PC-3 (cell line): ENCODE data around the gene SLC9A4. TPM values are rescaled to one million over a fixed set of nuclear protein-coding genes. Genes with fewer than 3 reads are reported as not detected.

Source experiments
- ATAC-seq: fragments of 200-7000 bp; cut with Tn5 transposase; 2 replicates; pipeline ENCODE4 v1.9.1; 2020; ENCODE audit warnings: mild to moderate bottlenecking, moderate library complexity
- BruUV-seq: library from RNA; stranded (reverse); fragments of 400-500 nt; replicated peaks from 2 replicates; lab custom pipeline; 2021; lab: Mats Ljungman, UMichigan
- CTCF ChIA-PET: fragments of 300-600 bp; sonication (Branson Sonifier 250); formaldehyde crosslinking; loops from one replicate; lab custom pipeline; 2022; ENCODE audit warnings: antibody characterized with exemption; lab: Charles Lee
- POLR2A ChIA-PET: fragments of 300-600 bp; sonication (Branson Sonifier 250); formaldehyde crosslinking; loops from one replicate; lab custom pipeline; 2022; ENCODE audit warnings: antibody characterized with exemption; ENCODE audit not compliant: unreplicated experiment; lab: Charles Lee
- DNase-seq: peaks from one replicate; pipeline ENCODE4 v3.0.0-alpha.2; 2015
- H2AFZ ChIP-seq: fragments of 300-600 bp; sonication (generic); 2 replicates; pipeline ENCODE4 v1.6.0; 2016; ENCODE audit warnings: antibody characterized with exemption, low read length
- H3F3A ChIP-seq: fragments of 300-600 bp; sonication (generic); one replicate; pipeline ENCODE4 v1.6.0; 2017; ENCODE audit warnings: antibody characterized with exemption, low read length, control low read depth, mild to moderate bottlenecking; ENCODE audit not compliant: unreplicated experiment
- H3K27ac ChIP-seq: fragments of 300-600 bp; sonication (generic); 2 replicates; pipeline ENCODE4 v1.5.1; 2016; ENCODE audit warnings: mild to moderate bottlenecking, low read length
- H3K27me3 ChIP-seq: fragments of 300-600 bp; sonication (generic); 2 replicates; pipeline ENCODE4 v1.6.1; 2016; ENCODE audit warnings: low read length, mixed read lengths
- H3K36me3 ChIP-seq: fragments of 300-600 bp; sonication (generic); 2 replicates; pipeline ENCODE4 v1.6.1; 2016; ENCODE audit warnings: low read depth, mixed run types, low read length, mixed read lengths
- H3K4me1 ChIP-seq: fragments of 300-600 bp; sonication (generic); 2 replicates; pipeline ENCODE4 v1.5.1; 2016; ENCODE audit warnings: low read length; ENCODE audit not compliant: insufficient read depth
- H3K4me2 ChIP-seq: fragments of 300-600 bp; sonication (generic); 2 replicates; pipeline ENCODE4 v1.6.0; 2016; ENCODE audit warnings: low read length
- H3K4me3 ChIP-seq: fragments of 300-600 bp; sonication (generic); 2 replicates; pipeline ENCODE4 v1.5.1; 2016; ENCODE audit warnings: mild to moderate bottlenecking, low read length, mixed read lengths
- H3K79me2 ChIP-seq: fragments of 300-600 bp; sonication (generic); 2 replicates; pipeline ENCODE4 v1.6.1; 2017; ENCODE audit warnings: low read length, mixed read lengths
- H3K9ac ChIP-seq: fragments of 300-600 bp; sonication (generic); 2 replicates; pipeline ENCODE4 v1.6.0; 2016; ENCODE audit warnings: mild to moderate bottlenecking, low read length
- H3K9me2 ChIP-seq: fragments of 300-600 bp; sonication (generic); replicated peaks from 2 replicates; pipeline ENCODE4 v1.6.1; 2016; ENCODE audit warnings: mixed run types, low read length, mixed read lengths
- H3K9me3 ChIP-seq: fragments of 300-600 bp; sonication (generic); 2 replicates; pipeline ENCODE4 v1.6.1; 2016; ENCODE audit warnings: low read length, mixed read lengths
- H4K20me1 ChIP-seq: fragments of 300-600 bp; sonication (generic); 2 replicates; pipeline ENCODE4 v1.6.1; 2016; ENCODE audit warnings: low read length, mixed read lengths
- CTCF ChIP-seq: fragments of 300-600 bp; sonication (generic); conservative IDR thresholded peaks from 2 replicates; pipeline ENCODE4 v1.5.1; 2017; ENCODE audit warnings: antibody characterized with exemption, low read depth, mild to moderate bottlenecking, low read length
- EZH2 ChIP-seq: fragments of 300-600 bp; sonication (generic); IDR thresholded peaks from one replicate; pipeline ENCODE4 v1.6.1; 2017; ENCODE audit warnings: antibody characterized with exemption, mild to moderate bottlenecking, low read length; ENCODE audit not compliant: unreplicated experiment
- EZH2phosphoT487 ChIP-seq: fragments of 300-600 bp; sonication (generic); IDR thresholded peaks from 2 replicates; pipeline ENCODE4 v1.6.1; 2018; ENCODE audit warnings: mild to moderate bottlenecking, antibody characterized with exemption, low read length, borderline replicate concordance
- intact Hi-C: fragments of 100-400 bp; cut with micrococcal nuclease; formaldehyde crosslinking; loops from 2 replicates; pipeline ENCODE4 v1.9.0; 2023
- total RNA-seq: library from RNA; depleted of rRNA; stranded (reverse); fragments of >200 nt; gene quantifications from 2 replicates; pipeline ENCODE4 v1.2.3, GENCODE V29; 2014

Gene SLC9A4
- total RNA-seq, 1 experiment from 2014 or later = 0.04 TPM

- Histone ChIP-seq H3K4me3 (no peak overlapping the region), H3K79me2 (no peaks in the 10 kb centered on the region), H3K4me2 (no peak overlapping the region), H2AFZ (no peak overlapping the region), H3K27me3 (no peaks in the 10 kb centered on the region), H3K36me3 (no peaks in the 10 kb centered on the region), H3K4me1 (no peaks in the 10 kb centered on the region), H4K20me1 (no peaks in the 10 kb centered on the region), H3K9me2 (no peaks in the 10 kb centered on the region), H3K27ac (no peak overlapping the region), H3F3A (no peaks in the 10 kb centered on the region), H3K9me3 (no peaks in the 10 kb centered on the region), H3K9ac (no peak overlapping the region)
- DNase-seq (no peak), ATAC-seq (no peak)
- TF ChIP-seq EZH2 (no peak), EZH2phosphoT487 (no peak), CTCF (no peak)
- intact Hi-C loops = no loop called here
- CTCF ChIA-PET = no interaction called here
- BruUV-seq = no TSS peak
- POLR2A ChIA-PET = no interaction called here
Measured at GRCh38 chr2:102522890-102523289, 49.9 kb downstream of the SLC9A4 start.

- no peak overlapping the region for H3K4me2 ChIP-seq
- H3K4me3 ChIP-seq = no peak overlapping the region
- ATAC-seq (no peak), DNase-seq (no peak)
- H3K79me2 ChIP-seq = no peaks in the 10 kb centered on the region
- no peaks in the 10 kb centered on the region for H3K9me2 ChIP-seq
- H3K9ac ChIP-seq = no peak overlapping the region
- H3K27me3 ChIP-seq = no peaks in the 10 kb centered on the region
- ChIA-PET POLR2A (no interaction called here), CTCF (no interaction called here)
- BruUV-seq = no TSS peak
- no peak overlapping the region for H2AFZ ChIP-seq
- no peaks in the 10 kb centered on the region for H3K9me3 ChIP-seq
- TF ChIP-seq EZH2 (no peak), CTCF (no peak), EZH2phosphoT487 (no peak)
- no peak overlapping the region for H3K27ac ChIP-seq
- intact Hi-C loops = no loop called here
- no peaks in the 10 kb centered on the region for H3K4me1 ChIP-seq
- no peaks in the 10 kb centered on the region for H3F3A ChIP-seq
- no peaks in the 10 kb centered on the region for H4K20me1 ChIP-seq
- no peaks in the 10 kb centered on the region for H3K36me3 ChIP-seq
Measured at GRCh38 chr2:102523651-102524050, 50.6 kb downstream of the SLC9A4 start.

- no peaks in the 10 kb centered on the region for H3K36me3 ChIP-seq
- H2AFZ ChIP-seq = no peak overlapping the region
- no peak overlapping the region for H3K4me2 ChIP-seq
- TF ChIP-seq EZH2 (no peak), EZH2phosphoT487 (no peak), CTCF (no peak)
- no TSS peak for BruUV-seq
- no peaks in the 10 kb centered on the region for H3F3A ChIP-seq
- CTCF ChIA-PET = no interaction called here
- no peaks in the 10 kb centered on the region for H4K20me1 ChIP-seq
- H3K4me1 ChIP-seq = no peaks in the 10 kb centered on the region
- ATAC-seq (no peak), DNase-seq (no peak)
- no peaks in the 10 kb centered on the region for H3K9me3 ChIP-seq
- intact Hi-C loops = no loop called here
- no peaks in the 10 kb centered on the region for H3K27me3 ChIP-seq
- POLR2A ChIA-PET = no interaction called here
- H3K4me3 ChIP-seq = no peak overlapping the region
- H3K9ac ChIP-seq = no peak overlapping the region
- no peaks in the 10 kb centered on the region for H3K9me2 ChIP-seq
- no peaks in the 10 kb centered on the region for H3K79me2 ChIP-seq
- no peak overlapping the region for H3K27ac ChIP-seq
Measured at GRCh38 chr2:102527086-102527485, 54.1 kb downstream of the SLC9A4 start.
